DOHH2 (cell line): Measurements from ENCODE around the gene PDZK1IP1.

ENCODE experiments used
- H3F3A ChIP-seq: fragments of 200-600 bp; sonication (generic), shearing (Covaris generic); 2 replicates; pipeline ENCODE4 v1.6.0; 2016; ENCODE audit warnings: antibody characterized with exemption, mild to moderate bottlenecking; ENCODE audit not compliant: control insufficient read depth, insufficient read depth
- H3K27ac ChIP-seq: fragments of 200-600 bp; sonication (generic); 2 replicates; pipeline ENCODE4 v1.5.1; 2014; ENCODE audit warnings: low read depth, mild to moderate bottlenecking, low read length, moderate library complexity
- H3K27me3 ChIP-seq: fragments of 200-600 bp; sonication (generic); 2 replicates; pipeline ENCODE4 v1.6.1; 2014; ENCODE audit warnings: mild to moderate bottlenecking, low read length, mixed read lengths; ENCODE audit not compliant: control insufficient read depth
- H3K36me3 ChIP-seq: fragments of 200-600 bp; sonication (generic); 2 replicates; pipeline ENCODE4 v1.6.1; 2014; ENCODE audit warnings: mild to moderate bottlenecking, low read length, moderate library complexity, mixed read lengths; ENCODE audit not compliant: control insufficient read depth
- H3K4me1 ChIP-seq: fragments of 200-600 bp; sonication (generic); 2 replicates; pipeline ENCODE4 v1.6.1; 2014; ENCODE audit warnings: mild to moderate bottlenecking, low read length, mixed read lengths; ENCODE audit not compliant: control insufficient read depth
- H3K4me2 ChIP-seq: fragments of 200-600 bp; sonication (generic); 2 replicates; pipeline ENCODE4 v1.6.0; 2014; ENCODE audit warnings: mild to moderate bottlenecking, low read length, moderate library complexity
- H3K4me3 ChIP-seq: fragments of 200-600 bp; sonication (generic); 2 replicates; pipeline ENCODE4 v1.5.1; 2014; ENCODE audit warnings: mild to moderate bottlenecking, low read length, mixed read lengths
- H3K79me2 ChIP-seq: fragments of 200-600 bp; sonication (generic); 2 replicates; pipeline ENCODE4 v1.6.1; 2014; ENCODE audit warnings: mild to moderate bottlenecking, low read length, mixed read lengths; ENCODE audit not compliant: control insufficient read depth
- H3K9me2 ChIP-seq: fragments of 200-600 bp; sonication (generic); replicated peaks from 2 replicates; pipeline ENCODE4 v1.6.1; 2014; ENCODE audit warnings: mild to moderate bottlenecking, low read length, mixed read lengths; ENCODE audit not compliant: control insufficient read depth
- H3K9me3 ChIP-seq: fragments of 200-600 bp; sonication (generic); 2 replicates; pipeline ENCODE4 v1.6.1; 2014; ENCODE audit warnings: antibody characterized with exemption, low read length, mixed read lengths; ENCODE audit not compliant: control insufficient read depth, insufficient read depth
- H4K20me1 ChIP-seq: fragments of 200-600 bp; sonication (generic); 2 replicates; pipeline ENCODE4 v1.6.0; 2014; ENCODE audit warnings: low read depth, mild to moderate bottlenecking, antibody characterized with exemption, low read length, moderate library complexity; ENCODE audit not compliant: control insufficient read depth, insufficient read depth
- EZH2phosphoT487 ChIP-seq: fragments of 200-600 bp; sonication (generic); IDR thresholded peaks from 2 replicates; pipeline ENCODE4 v1.6.1; 2017; ENCODE audit warnings: borderline replicate concordance, mild to moderate bottlenecking, antibody characterized with exemption, low read length, moderate library complexity, mixed read lengths
- TF ChIP-seq, protein P1 (sequence below): fragments of 200-600 bp; sonication (generic); IDR thresholded peaks from one replicate; pipeline ENCODE4 v1.5.1; 2014; ENCODE audit warnings: antibody characterized with exemption, mild to moderate bottlenecking, low read depth, low read length; ENCODE audit not compliant: poor library complexity, severe bottlenecking

PDZK1IP1 gene

DNA sequence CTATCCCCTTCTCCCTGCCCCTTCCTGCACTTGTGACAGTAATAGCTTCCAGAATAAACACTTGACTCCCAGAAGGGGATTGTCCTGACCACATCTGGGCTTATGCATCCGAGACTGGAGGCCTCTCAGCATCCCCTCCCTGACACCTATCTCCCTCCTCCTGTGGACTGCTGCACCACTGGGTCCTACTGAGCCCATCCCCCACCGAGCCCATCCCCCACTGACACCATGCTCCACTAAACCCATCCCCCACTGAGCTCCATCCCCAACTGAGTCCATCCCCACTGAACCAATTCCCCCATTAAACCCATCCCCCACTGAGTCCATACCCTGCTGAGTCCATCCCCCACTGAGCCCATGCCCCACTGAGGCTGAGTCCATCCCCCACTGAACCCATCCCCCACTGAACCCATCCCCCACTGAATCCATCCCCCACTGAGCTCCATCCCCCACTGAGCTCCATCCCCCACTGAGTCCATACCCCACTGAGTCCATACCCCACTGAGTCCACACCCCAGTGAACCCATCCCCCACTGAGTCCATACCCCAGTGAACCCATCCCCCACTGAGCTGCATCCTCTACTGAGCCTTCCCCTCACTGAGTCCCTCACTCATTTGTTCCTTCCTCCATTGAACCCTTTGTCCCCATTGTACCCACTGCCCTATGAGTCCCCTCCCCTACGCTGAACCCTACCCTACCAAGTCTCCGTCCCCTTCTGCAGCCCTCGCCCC is 5.6 kb downstream of the PDZK1IP1 start:
- Histone ChIP-seq H3K4me1 (peaks cover 3% of the 10 kb centered on the region), H3K4me2 (no peak overlapping the region), H3K27ac (no peak overlapping the region), H3K9me2 (no peaks in the 10 kb centered on the region), H3K36me3 (no peaks in the 10 kb centered on the region), H3F3A (no peaks in the 10 kb centered on the region), H3K79me2 (no peaks in the 10 kb centered on the region), H3K9me3 (no peaks in the 10 kb centered on the region), H3K4me3 (no peak overlapping the region), H3K27me3 (peaks cover 12% of the 10 kb centered on the region), H4K20me1 (no peaks in the 10 kb centered on the region)
- no peak for TF ChIP-seq EZH2phosphoT487
- TF ChIP-seq, protein P1, sequence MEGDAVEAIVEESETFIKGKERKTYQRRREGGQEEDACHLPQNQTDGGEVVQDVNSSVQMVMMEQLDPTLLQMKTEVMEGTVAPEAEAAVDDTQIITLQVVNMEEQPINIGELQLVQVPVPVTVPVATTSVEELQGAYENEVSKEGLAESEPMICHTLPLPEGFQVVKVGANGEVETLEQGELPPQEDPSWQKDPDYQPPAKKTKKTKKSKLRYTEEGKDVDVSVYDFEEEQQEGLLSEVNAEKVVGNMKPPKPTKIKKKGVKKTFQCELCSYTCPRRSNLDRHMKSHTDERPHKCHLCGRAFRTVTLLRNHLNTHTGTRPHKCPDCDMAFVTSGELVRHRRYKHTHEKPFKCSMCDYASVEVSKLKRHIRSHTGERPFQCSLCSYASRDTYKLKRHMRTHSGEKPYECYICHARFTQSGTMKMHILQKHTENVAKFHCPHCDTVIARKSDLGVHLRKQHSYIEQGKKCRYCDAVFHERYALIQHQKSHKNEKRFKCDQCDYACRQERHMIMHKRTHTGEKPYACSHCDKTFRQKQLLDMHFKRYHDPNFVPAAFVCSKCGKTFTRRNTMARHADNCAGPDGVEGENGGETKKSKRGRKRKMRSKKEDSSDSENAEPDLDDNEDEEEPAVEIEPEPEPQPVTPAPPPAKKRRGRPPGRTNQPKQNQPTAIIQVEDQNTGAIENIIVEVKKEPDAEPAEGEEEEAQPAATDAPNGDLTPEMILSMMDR = no peak

DNA sequence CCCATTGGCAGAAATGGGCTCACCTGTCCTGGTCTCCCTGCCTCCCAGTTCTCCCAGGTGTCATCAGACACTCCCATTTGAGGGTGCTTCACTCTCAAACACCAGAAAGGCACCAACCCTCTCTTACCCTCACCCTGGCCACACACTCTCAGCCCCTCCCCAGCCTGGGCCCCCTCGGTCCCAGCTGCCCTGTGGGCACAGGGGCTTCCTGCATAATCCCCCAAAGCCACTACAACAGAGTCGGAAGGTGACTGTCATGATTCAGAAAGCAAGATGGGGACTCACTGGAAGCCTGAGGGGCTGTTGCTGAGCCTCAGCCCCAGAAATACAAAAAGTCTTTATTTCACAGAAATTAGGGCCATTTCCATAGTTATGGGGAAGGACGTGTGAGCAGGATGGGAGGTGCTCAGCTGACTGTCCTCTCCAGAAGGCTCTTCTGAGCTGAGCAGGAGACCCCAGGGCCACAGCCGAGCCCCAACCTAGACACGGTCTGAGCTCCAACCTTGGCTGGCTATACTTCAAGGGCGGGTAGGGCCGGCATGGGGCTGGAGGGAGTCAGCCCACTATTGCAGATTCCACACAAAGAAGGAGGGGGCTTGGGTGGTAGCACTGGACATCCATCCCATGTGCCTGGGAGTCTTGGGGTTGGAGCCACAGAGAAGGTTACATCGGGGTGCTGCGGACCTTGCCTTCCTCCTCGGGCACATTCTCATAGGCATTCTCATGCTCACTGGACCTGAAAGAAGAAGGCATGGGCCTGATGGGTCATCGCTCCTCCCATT is 6.3 kb downstream of the PDZK1IP1 start:
- peaks cover 4% of the 10 kb centered on the region for H3K4me1 ChIP-seq
- H3K27ac ChIP-seq = no peak overlapping the region
- no peaks in the 10 kb centered on the region for H3K79me2 ChIP-seq
- H3K4me2 ChIP-seq = no peak overlapping the region
- TF ChIP-seq EZH2phosphoT487 = no peak
- TF ChIP-seq, protein P1 = no peak
- no peaks in the 10 kb centered on the region for H3K9me3 ChIP-seq
- peaks cover 12% of the 10 kb centered on the region for H3K27me3 ChIP-seq
- H3F3A ChIP-seq = no peaks in the 10 kb centered on the region
- no peaks in the 10 kb centered on the region for H3K9me2 ChIP-seq
- H3K4me3 ChIP-seq = no peak overlapping the region
- H4K20me1 ChIP-seq = no peaks in the 10 kb centered on the region
- H3K36me3 ChIP-seq = no peaks in the 10 kb centered on the region

DNA sequence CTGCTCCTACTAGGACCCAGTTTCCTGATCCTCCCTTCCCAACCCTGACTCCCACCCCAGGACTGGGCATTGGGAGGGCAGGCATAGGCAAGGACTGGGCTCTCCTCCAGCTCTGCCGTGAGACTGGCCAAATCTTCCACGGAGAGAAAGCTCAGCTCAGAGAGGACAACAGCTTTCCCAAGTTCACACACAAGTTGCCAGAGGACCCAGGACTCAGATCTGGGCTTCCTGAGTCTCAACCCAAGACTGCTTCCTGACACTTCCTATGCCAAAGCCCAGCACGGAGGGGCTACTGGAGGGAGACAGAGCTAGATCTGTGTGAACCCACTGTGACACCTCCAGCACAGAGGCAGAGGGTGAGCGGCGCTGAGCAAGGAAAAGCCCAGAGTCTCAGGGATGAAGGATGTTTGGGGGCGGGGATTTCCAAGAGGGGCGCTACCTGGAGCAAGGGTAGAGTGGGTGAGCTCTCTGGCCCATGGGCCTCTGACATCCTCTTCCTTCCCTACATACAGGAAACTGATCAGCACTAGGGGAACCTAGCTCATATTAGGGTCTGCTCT is 7.1 kb downstream of the PDZK1IP1 start:
- Histone ChIP-seq H3F3A (no peaks in the 10 kb centered on the region), H3K4me3 (no peak overlapping the region), H3K27ac (no peak overlapping the region), H3K4me1 (peaks cover 4% of the 10 kb centered on the region), H3K36me3 (no peaks in the 10 kb centered on the region), H3K4me2 (no peak overlapping the region), H3K27me3 (peaks cover 12% of the 10 kb centered on the region), H3K9me3 (no peaks in the 10 kb centered on the region), H3K79me2 (no peaks in the 10 kb centered on the region), H4K20me1 (no peaks in the 10 kb centered on the region), H3K9me2 (no peaks in the 10 kb centered on the region)
- TF ChIP-seq EZH2phosphoT487 = no peak
- TF ChIP-seq, protein P1 = no peak
